EH (cell line): ENCODE data around the gene ING4.

Experiments
- DNase-seq: peaks from one replicate; pipeline ENCODE4 v3.0.0-alpha.2; 2015; ENCODE audit warnings: low read depth

The ING4 gene

GRCh38 chr12:6635856-6636531, 26.9 kb downstream of the ING4 start, which contains the start of gene LPAR5:
TSS of gene LPAR5 (minus strand) at chr12:6635959. CDS start at chr12:6621248, 14,711 bp downstream.
- peak; percentile 40 for DNase-seq

DNA sequence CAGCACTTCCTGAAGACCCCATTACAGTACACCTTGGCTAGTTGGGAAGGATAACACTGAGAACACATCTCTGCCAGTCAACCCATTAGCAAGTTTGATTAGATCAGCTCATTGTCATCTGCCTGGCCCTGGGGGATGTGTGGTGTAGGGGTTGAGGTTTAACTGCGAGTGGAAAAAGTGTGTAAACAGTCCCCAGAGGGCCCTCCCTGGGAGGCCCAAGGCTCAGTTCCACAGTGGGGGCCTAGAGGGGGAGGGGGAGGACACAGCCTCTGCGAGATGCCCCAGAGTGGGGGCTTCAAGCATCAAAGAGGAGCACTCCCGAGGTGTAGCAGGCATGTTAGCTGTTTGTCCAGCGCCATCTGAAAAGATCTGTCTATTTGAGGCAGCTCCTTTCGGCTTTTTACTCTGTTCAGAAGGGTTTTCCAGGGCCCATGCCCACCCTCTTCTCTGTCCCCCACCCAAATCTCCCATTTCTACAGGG, 27.5 kb downstream of the ING4 start:
- peak; percentile 22 for DNase-seq

GRCh38 chr12:6632026-6632983, 30.6 kb downstream of the ING4 start:
- DNase-seq, result peak; percentile 50

- DNase-seq, result no peak
Observed at GRCh38 chr12:6631549-6631961, 31.4 kb downstream of the ING4 start.

DNA sequence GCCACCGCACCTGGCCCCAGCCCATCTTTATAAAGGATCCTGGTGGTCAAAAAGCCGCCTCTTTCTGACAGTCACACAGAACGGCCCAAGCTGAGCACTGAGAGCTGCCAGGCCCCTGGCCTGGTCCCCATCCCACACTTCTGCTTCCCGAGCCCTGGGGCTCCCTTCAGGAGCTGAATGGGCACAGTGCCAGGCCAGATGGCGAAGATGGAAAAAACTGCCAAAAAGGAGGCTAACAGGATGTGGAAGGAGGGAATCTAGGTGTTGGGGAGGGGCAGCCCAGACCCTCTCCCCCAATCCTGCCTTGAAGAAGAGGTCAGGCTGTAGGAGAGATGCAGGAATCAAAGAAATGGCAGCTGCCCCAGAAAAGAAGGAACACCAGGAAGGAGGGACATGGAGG, 32.2 kb downstream of the ING4 start:
- DNase-seq, result no peak

GRCh38 chr12:6627616-6628015, 35.3 kb downstream of the ING4 start:
- DNase-seq, result no peak

GRCh38 chr12:6626654-6627283, 36.1 kb downstream of the ING4 start:
- no peak for DNase-seq

DNA sequence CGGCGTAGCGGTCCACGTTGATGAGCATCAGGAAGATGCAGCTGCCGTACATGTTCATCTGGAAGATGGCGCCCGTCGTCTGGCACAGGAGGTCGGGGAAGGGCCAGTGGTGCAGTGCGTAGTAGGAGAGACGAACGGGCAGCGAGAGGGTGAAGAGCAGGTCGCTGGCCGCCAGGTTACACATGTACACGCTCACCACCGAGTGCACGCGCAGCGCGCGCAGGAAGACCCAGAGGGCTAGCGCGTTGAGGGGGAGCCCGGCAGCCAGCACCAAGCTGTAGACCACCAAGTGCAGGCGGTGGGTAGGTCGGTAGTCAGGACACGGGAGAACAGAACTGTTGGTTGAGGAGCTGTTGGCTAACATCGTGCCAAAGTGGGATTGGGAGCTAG, 42.0 kb downstream of the ING4 start:
- DNase-seq, result no peak

GRCh38 chr12:6620137-6620884, 42.6 kb downstream of the ING4 start:
- DNase-seq, result peak; percentile 33

- no peak for DNase-seq
Observed at GRCh38 chr12:6618483-6619225, 44.3 kb downstream of the ING4 start.

DNA sequence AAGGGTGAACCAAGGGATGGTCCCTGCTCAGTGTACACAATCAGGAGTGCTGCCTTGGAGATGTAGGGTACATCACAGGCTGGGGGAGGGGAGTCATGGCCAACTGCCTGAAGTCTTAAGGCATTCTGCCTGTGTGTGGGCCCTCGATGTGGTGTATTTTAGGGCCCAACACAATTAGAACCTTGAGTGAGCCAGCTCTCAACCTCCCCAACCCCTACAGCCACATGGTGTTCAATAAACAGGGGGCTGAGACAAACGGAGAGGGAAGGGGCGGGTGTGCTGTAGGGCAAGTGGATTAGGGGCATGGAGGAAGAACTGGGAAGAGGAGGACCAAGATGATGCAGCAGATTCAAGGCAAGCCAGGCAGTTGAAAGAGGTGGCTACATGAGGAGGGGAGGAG, 47.1 kb downstream of the ING4 start:
- DNase-seq, result no peak

- no peak for DNase-seq
Observed at GRCh38 chr12:6614513-6615172, 48.3 kb downstream of the ING4 start.

DNA sequence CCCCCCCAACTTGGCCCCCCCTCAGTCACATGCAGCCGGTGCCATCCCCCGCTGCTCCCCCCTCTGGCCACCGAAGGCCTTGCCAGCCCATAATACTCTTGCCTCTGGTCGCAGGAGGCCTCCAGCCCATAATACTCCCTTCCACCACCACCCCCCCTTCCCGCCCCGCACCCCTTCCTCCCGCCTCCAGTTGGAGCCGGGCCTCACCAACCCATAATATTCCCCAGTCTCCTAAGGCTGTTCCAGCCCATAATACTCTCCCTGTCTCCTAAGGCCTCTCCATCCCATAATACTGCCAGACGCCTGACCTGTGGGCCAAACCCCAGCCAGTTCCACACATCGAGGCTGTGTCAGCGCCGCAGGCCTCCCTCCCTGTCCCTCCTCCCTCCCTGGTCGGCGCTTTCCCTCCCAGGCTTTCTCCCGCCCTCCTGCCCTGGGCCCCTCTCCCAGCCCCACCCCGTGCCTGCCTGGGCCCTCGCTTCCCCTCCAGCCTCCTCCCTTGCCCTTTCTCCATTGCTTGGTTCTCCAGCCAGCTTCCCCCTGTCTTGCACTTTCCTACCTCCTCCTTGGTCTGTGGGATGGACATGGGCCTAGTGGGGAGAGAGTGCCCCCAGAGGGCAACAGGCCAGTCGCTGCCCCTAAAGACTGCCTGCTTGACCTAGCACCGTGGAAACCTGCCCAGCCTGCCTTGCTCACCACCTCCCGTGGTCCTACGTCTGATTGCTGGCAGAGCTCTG, 49.0 kb downstream of the ING4 start:
- peak; percentile 97 for DNase-seq

- peak; percentile 83 for DNase-seq
Observed at GRCh38 chr12:6613015-6613775, 49.7 kb downstream of the ING4 start.

DNA sequence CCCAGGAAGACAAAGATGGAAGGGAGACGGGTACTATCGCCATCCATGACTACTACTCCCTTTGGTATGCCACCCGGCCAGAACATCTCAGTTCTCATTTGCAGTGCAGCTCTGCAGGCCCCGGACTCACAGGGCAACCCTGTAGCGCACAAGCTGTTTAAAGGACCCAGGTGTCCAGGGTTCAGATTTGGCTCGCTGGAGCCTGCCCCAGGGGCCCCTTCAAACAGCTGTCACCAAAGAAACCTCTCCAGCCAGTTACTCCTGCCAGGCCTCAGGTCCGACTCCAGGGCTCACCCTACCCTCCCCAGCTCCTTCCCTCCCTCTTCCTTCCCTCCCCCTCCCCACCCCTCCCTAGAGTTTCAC, 50.3 kb downstream of the ING4 start:
- DNase-seq, result no peak

DNA sequence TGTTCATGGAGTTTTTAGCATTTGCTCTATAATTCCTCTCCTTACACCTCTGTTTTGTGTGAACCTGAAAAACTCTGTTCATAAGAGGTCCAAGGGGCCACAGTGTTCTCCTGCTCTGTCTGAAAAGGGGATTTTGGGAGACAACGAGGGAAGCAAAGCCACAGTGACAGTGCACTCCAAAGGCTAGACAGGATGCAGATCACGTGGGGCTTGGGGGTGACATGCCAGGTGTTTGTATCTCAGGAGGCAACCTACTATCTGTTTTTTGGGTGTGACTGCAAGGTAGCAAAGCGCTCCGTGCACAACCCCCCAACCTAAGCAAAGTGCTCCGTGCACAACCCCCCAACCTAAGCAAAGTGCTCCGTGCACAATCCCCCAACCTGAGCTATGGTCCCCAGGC, 50.7 kb downstream of the ING4 start:
- DNase-seq, result no peak

DNA sequence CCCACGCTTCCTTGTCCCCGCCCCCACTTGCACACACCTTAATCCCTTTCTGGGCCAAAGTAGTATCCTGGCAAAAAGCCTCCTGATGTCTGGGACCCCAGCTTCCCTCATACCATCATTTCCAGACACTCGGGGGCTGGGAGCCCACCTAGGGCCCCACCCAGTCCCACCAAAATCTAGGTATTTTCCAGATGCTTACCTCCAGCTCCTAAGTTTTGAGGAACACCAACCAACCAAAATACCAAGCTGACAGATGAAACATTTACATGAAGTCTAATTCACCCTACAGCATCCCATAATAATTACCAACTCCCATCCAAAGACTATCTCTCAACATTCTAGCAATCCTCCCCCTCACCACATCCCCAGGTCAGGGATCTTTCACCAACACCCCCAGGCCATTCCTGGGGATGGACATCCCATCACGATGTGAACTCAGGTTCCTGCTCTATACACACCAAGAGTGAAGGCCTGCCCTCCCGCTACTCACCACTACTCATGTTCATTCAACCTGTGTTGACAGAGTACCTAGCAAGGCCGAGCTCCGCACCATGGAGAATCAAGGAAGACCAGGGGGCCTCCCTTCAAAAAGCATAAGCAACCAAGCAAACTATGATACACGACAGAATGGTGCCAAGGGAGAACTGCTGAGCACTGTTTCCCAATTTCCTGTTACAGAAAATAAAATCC, 54.2 kb downstream of the ING4 start:
- no peak for DNase-seq

GRCh38 chr12:6607751-6608591, 54.9 kb downstream of the ING4 start:
- DNase-seq, result peak; percentile 55
